Keratinocyte (primary cell): ENCODE measurements around the gene AOPEP. TPM values are rescaled to one million over a fixed set of nuclear protein-coding genes. Genes with fewer than 3 reads are reported as not detected.

Experiments
- DNase-seq: peaks from one replicate; pipeline ENCODE4 v3.0.0-alpha.2; 2011; ENCODE audit warnings: low read depth, missing footprints, low spot score
- FAIRE-seq: peaks from 2 replicates; lab custom pipeline; 2011; peaks lifted over from hg19 to GRCh38; lab: Jason Lieb, UNC
- H2AFZ ChIP-seq: 2 replicates; pipeline ENCODE4 v1.6.0; 2012; ENCODE audit warnings: low read length, control low read depth, inconsistent platforms; ENCODE audit not compliant: control insufficient read depth
- H3K27ac ChIP-seq: 2 replicates; pipeline ENCODE4 v1.5.1; 2011; ENCODE audit warnings: low read length; ENCODE audit not compliant: control insufficient read depth, insufficient read depth
- H3K27me3 ChIP-seq: 3 replicates; pipeline ENCODE4 v1.6.0; 2011; ENCODE audit warnings: low read length; ENCODE audit not compliant: control insufficient read depth, insufficient read depth; ENCODE audit errors: extremely low read depth
- H3K36me3 ChIP-seq, 2 experiments: 2 replicates in 1 of 2; 3 replicates in 1 of 2; pipeline ENCODE4 v1.5.1; 2011; ENCODE audit warnings: low read length in 2 of 2, mild to moderate bottlenecking in 1 of 2; ENCODE audit not compliant: control insufficient read depth in 2 of 2, insufficient read depth in 2 of 2; ENCODE audit errors: extremely low read depth in 1 of 2
- H3K4me1 ChIP-seq: 3 replicates; pipeline ENCODE4 v1.5.1; 2011; ENCODE audit warnings: low read length; ENCODE audit not compliant: control insufficient read depth, insufficient read depth; ENCODE audit errors: extremely low read depth
- H3K4me2 ChIP-seq: 3 replicates; pipeline ENCODE4 v1.6.0; 2011; ENCODE audit warnings: low read depth, low read length; ENCODE audit not compliant: control insufficient read depth, insufficient read depth; ENCODE audit errors: extremely low read depth
- H3K4me3 ChIP-seq, 3 experiments: fragments of 200-600 bp in 1 of 3; sonication (generic) in 1 of 3; 2 replicates in 2 of 3; 3 replicates in 1 of 3; pipeline ENCODE4 v1.5.1; 2011 to 2016; ENCODE audit warnings: low read length in 3 of 3, mild to moderate bottlenecking in 3 of 3, control low read depth in 2 of 3, inconsistent platforms in 1 of 3, low read depth in 1 of 3, mixed read lengths in 1 of 3, mixed run types in 1 of 3, moderate library complexity in 1 of 3; ENCODE audit not compliant: control insufficient read depth in 2 of 3, insufficient read depth in 2 of 3; ENCODE audit errors: extremely low read depth in 1 of 3
- H3K79me2 ChIP-seq: 2 replicates; pipeline ENCODE4 v1.6.0; 2012; ENCODE audit warnings: low read length; ENCODE audit not compliant: control insufficient read depth, insufficient read depth
- H3K9ac ChIP-seq: 3 replicates; pipeline ENCODE4 v1.6.0; 2011; ENCODE audit warnings: low read length; ENCODE audit not compliant: control insufficient read depth, insufficient read depth; ENCODE audit errors: extremely low read depth
- H3K9me1 ChIP-seq: 3 replicates; pipeline ENCODE4 v1.6.0; 2011; ENCODE audit warnings: low read length; ENCODE audit not compliant: control insufficient read depth, insufficient read depth; ENCODE audit errors: extremely low read depth
- H3K9me3 ChIP-seq: 2 replicates; pipeline ENCODE4 v1.5.1; 2012; ENCODE audit warnings: low read depth, low read length; ENCODE audit not compliant: control insufficient read depth
- H4K20me1 ChIP-seq: 3 replicates; pipeline ENCODE4 v1.6.0; 2011; ENCODE audit warnings: low read length; ENCODE audit not compliant: control insufficient read depth, insufficient read depth; ENCODE audit errors: extremely low read depth
- EZH2 ChIP-seq: IDR thresholded peaks from one replicate; pipeline ENCODE4 v1.6.1; 2012; ENCODE audit warnings: inconsistent platforms, mild to moderate bottlenecking, low read length, moderate library complexity
- dilution Hi-C: fragments of 300-500 bp; cut with MboI; formaldehyde crosslinking; loops from one replicate; pipeline ENCODE4 v1.7.0; 2020; ENCODE audit warnings: low sequenced_read_pairs; ENCODE audit not compliant: extremely low pct_ligation_motif_present
- polyA plus RNA-seq, 5 experiments: library from polyadenylated mRNA; depleted of rRNA in 3 of 5; stranded (reverse) in 3 of 5; stranded (forward) in 1 of 5; unstranded in 1 of 5; fragments of >200 nt; gene quantifications; 1 replicate in 1 of 5; 2 replicates in 3 of 5; 3 replicates in 1 of 5; pipeline versions ENCODE4 v1.2.1 to v1.2.3, GENCODE V29; 2011 to 2012; ENCODE audit warnings: missing spikeins in 2 of 5, low read depth in 1 of 5, low replicate concordance in 1 of 5
- TF ChIP-seq, protein P1 (sequence below), 3 experiments: IDR thresholded peaks in 1 of 3; conservative IDR thresholded peaks in 1 of 3; optimal IDR thresholded peaks in 1 of 3; 2 replicates in 2 of 3; 3 replicates in 1 of 3; pipeline versions ENCODE3 to v1.5.1; 2011; ENCODE audit warnings: low read length in 3 of 3, mild to moderate bottlenecking in 3 of 3, moderate library complexity in 2 of 3, control low read depth in 1 of 3, inconsistent platforms in 1 of 3; ENCODE audit not compliant: insufficient read depth in 2 of 3; ENCODE audit errors: extremely low read depth in 1 of 3

The AOPEP gene
- polyA plus RNA-seq, 1 donor (not counting 4 experiments of a cell fraction or from before 2014, with no cell fraction given), result 27.0 TPM

DNA sequence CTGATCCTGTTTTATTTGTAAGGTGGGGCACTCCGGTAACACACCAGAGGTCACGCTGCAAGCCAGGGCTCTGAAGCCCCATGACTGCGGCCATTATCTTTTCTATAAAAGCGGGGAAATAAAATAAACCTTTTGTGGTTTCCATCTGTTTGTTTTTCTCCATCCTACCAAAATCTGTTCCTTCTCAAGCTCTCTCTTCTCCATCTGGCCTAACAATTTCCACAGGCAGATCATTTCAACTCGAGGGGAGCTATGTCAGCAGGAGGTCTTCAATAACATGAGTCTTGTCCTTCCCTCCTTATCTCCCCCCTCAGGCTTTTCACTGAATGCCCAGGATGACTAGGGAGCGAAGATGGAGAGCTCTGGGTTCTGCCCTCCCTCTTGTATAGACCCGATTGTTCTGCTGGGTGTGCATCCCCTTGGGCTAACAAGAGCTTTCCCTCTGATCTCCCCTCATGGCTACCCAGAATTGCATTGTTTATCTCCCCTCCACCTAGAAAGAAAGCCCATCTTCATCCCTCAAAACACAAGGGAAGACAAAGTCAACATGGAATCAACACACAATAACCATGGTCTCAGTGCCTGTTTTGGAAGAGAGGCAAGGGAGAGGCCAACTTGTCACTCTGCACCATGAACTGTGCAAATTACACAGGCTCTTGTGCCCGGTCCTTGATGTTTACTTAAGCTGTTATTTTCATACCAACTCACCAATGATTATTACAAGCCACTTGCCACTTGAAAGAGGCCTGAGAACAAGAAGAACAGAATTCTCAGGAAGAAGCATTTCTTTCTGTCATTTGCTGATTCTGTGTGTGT, 403.2 kb downstream of the AOPEP start:
- TF ChIP-seq, protein P1, sequence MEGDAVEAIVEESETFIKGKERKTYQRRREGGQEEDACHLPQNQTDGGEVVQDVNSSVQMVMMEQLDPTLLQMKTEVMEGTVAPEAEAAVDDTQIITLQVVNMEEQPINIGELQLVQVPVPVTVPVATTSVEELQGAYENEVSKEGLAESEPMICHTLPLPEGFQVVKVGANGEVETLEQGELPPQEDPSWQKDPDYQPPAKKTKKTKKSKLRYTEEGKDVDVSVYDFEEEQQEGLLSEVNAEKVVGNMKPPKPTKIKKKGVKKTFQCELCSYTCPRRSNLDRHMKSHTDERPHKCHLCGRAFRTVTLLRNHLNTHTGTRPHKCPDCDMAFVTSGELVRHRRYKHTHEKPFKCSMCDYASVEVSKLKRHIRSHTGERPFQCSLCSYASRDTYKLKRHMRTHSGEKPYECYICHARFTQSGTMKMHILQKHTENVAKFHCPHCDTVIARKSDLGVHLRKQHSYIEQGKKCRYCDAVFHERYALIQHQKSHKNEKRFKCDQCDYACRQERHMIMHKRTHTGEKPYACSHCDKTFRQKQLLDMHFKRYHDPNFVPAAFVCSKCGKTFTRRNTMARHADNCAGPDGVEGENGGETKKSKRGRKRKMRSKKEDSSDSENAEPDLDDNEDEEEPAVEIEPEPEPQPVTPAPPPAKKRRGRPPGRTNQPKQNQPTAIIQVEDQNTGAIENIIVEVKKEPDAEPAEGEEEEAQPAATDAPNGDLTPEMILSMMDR (optimal IDR thresholded peaks at IDR 0.05 in 1 of 3, IDR thresholded peaks at IDR 0.05 in 1 of 3, conservative IDR thresholded peaks at IDR 0.05 in 1 of 3; ENCODE audit: extremely low read depth in 1 of 3, insufficient read depth in 2 of 3, low read length in 3 of 3), result no peak
- no peak for TF ChIP-seq EZH2
- no peak overlapping the region for H3K4me2 ChIP-seq
- no peaks in the 10 kb centered on the region for H3K36me3 ChIP-seq
- no peak for DNase-seq
- no peak for FAIRE-seq
- H3K9me3 ChIP-seq, result no peaks in the 10 kb centered on the region
- dilution Hi-C loops, result no loop called here
- H4K20me1 ChIP-seq, result no peaks in the 10 kb centered on the region
- H3K9me1 ChIP-seq, result no peaks in the 10 kb centered on the region
- H3K4me1 ChIP-seq, result peaks cover 14% of the 10 kb centered on the region
- H3K79me2 ChIP-seq, result no peaks in the 10 kb centered on the region
- no peak overlapping the region for H3K4me3 ChIP-seq
- H2AFZ ChIP-seq, result no peak overlapping the region
- H3K27me3 ChIP-seq, result no peaks in the 10 kb centered on the region
- H3K27ac ChIP-seq, result no peak overlapping the region
- H3K9ac ChIP-seq, result no peak overlapping the region

DNA sequence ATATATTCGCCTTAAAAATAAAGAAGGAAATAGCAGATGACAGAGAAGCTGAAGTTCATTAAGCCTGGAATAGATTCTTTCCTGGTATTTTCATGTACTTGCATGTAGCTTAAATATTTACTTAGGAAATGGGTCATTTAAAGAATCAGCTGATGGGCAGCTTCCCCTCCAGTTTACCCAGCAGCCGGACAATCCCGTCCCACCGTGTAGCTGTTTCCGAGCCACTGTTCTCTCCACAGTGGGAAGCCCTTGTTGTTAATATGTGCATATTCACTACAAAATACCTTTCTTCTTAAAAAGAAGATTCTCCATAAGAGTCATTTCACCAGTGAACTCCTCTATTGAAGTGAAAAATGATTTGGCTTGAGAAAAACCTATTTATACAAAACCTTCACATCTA, 404.0 kb downstream of the AOPEP start:
- no peaks in the 10 kb centered on the region for H3K79me2 ChIP-seq
- H2AFZ ChIP-seq, result no peak overlapping the region
- H3K4me3 ChIP-seq, result no peak overlapping the region
- no peaks in the 10 kb centered on the region for H3K9me3 ChIP-seq
- H3K36me3 ChIP-seq, result no peaks in the 10 kb centered on the region
- H3K27ac ChIP-seq, result no peak overlapping the region
- H3K9me1 ChIP-seq, result no peaks in the 10 kb centered on the region
- no peak for TF ChIP-seq EZH2
- TF ChIP-seq, protein P1 (optimal IDR thresholded peaks at IDR 0.05 in 1 of 3, IDR thresholded peaks at IDR 0.05 in 1 of 3, conservative IDR thresholded peaks at IDR 0.05 in 1 of 3; ENCODE audit: extremely low read depth in 1 of 3, insufficient read depth in 2 of 3, low read length in 3 of 3), result no peak
- H4K20me1 ChIP-seq, result no peaks in the 10 kb centered on the region
- DNase-seq (no peak), FAIRE-seq (no peak)
- dilution Hi-C loops, result no loop called here
- H3K4me2 ChIP-seq, result no peak overlapping the region
- H3K9ac ChIP-seq, result no peak overlapping the region
- H3K4me1 ChIP-seq, result peaks cover 6% of the 10 kb centered on the region
- H3K27me3 ChIP-seq, result no peaks in the 10 kb centered on the region
